Endothelial cell of umbilical vein (primary cell): ENCODE results near the gene UAP1L1. TPM values are rescaled to one million over a fixed set of nuclear protein-coding genes. Genes with fewer than 3 reads are reported as not detected.

ENCODE experiments used
- BruUV-seq: library from RNA; stranded (reverse); fragments of 400-500 nt; replicated peaks from 2 replicates; lab custom pipeline; 2021; lab: Mats Ljungman, UMichigan
- CTCF ChIA-PET: fragments of 300-600, 350-600 bp; sonication (Branson Sonifier 250); formaldehyde crosslinking; loops from one replicate; lab custom pipeline; 2021; ENCODE audit warnings: antibody characterized with exemption, inconsistent platforms; lab: Charles Lee
- POLR2A ChIA-PET: fragments of 300-600, 350-600 bp; sonication (Branson Sonifier 250); formaldehyde crosslinking; loops from one replicate; lab custom pipeline; 2021; ENCODE audit warnings: antibody characterized with exemption, inconsistent platforms; lab: Charles Lee
- DNase-seq: peaks from one replicate; pipeline ENCODE4 v3.0.0-alpha.2; 2011; ENCODE audit warnings: low read depth, low spot score
- FAIRE-seq: peaks from 2 replicates; lab custom pipeline; 2011; peaks lifted over from hg19 to GRCh38; lab: Jason Lieb, UNC
- H2AFZ ChIP-seq: 2 replicates; pipeline ENCODE4 v1.6.0; 2012; ENCODE audit warnings: low read depth, low read length, control low read depth, inconsistent platforms
- H3K27ac ChIP-seq: 2 replicates; pipeline ENCODE4 v1.5.1; 2011; ENCODE audit warnings: low read depth, mild to moderate bottlenecking, control low read depth, low read length, moderate library complexity; ENCODE audit not compliant: insufficient read depth
- H3K27me3 ChIP-seq, 2 experiments: 2 replicates each; pipeline versions ENCODE4 v1.6.0 to v1.6.1; 2011; ENCODE audit warnings: low read length in 2 of 2, mixed read lengths in 1 of 2; ENCODE audit not compliant: control insufficient read depth in 2 of 2, insufficient read depth in 2 of 2
- H3K36me3 ChIP-seq, 2 experiments: 2 replicates in 1 of 2; 3 replicates in 1 of 2; pipeline ENCODE4 v1.5.1; 2011; ENCODE audit warnings: low read length in 2 of 2, mild to moderate bottlenecking in 1 of 2, moderate library complexity in 1 of 2; ENCODE audit not compliant: control insufficient read depth in 2 of 2, insufficient read depth in 2 of 2; ENCODE audit errors: extremely low read depth in 1 of 2
- H3K4me1 ChIP-seq: 3 replicates; pipeline ENCODE4 v1.5.1; 2011; ENCODE audit warnings: mild to moderate bottlenecking, low read length; ENCODE audit not compliant: control insufficient read depth, insufficient read depth; ENCODE audit errors: extremely low read depth
- H3K4me2 ChIP-seq: 2 replicates; pipeline ENCODE4 v1.6.1; 2011; ENCODE audit warnings: low read length, control low read depth, mixed read lengths; ENCODE audit not compliant: insufficient read depth
- H3K4me3 ChIP-seq, 3 experiments: fragments of 200-600 bp in 1 of 3; sonication (generic), shearing (Covaris generic) in 1 of 3; replicated peaks in 1 of 3; 2 replicates each; pipeline ENCODE4 v1.5.1; 2011 to 2016; ENCODE audit warnings: control low read depth in 3 of 3, low read length in 3 of 3, mild to moderate bottlenecking in 2 of 3, inconsistent platforms in 1 of 3, low read depth in 1 of 3, moderate library complexity in 1 of 3; ENCODE audit not compliant: insufficient read depth in 1 of 3
- H3K79me2 ChIP-seq: 2 replicates; pipeline ENCODE4 v1.6.0; 2012; ENCODE audit warnings: low read length, inconsistent platforms; ENCODE audit not compliant: control insufficient read depth, insufficient read depth
- H3K9ac ChIP-seq: replicated peaks from 2 replicates; pipeline ENCODE3; 2011; ENCODE audit warnings: low read length, control low read depth; ENCODE audit not compliant: insufficient read depth; ENCODE audit errors: extremely low read depth
- H3K9me1 ChIP-seq: replicated peaks from 3 replicates; pipeline ENCODE4 v1.6.0; 2011; ENCODE audit warnings: mild to moderate bottlenecking, low read length; ENCODE audit not compliant: control insufficient read depth, insufficient read depth; ENCODE audit errors: extremely low read depth
- H3K9me3 ChIP-seq: replicated peaks from 2 replicates; pipeline ENCODE4 v1.5.1; 2012; ENCODE audit warnings: low read length, inconsistent platforms; ENCODE audit not compliant: control insufficient read depth, insufficient read depth
- H4K20me1 ChIP-seq: replicated peaks from 2 replicates; pipeline ENCODE3; 2011; ENCODE audit warnings: mild to moderate bottlenecking, low read length; ENCODE audit not compliant: control insufficient read depth, insufficient read depth; ENCODE audit errors: extremely low read depth
- CTCF ChIP-seq, 2 donors: IDR thresholded peaks; 1 replicate in 1 of 2; 2 replicates in 1 of 2; pipeline ENCODE4 v1.5.1; 2011; ENCODE audit warnings: low read length in 2 of 2, mild to moderate bottlenecking in 2 of 2, moderate library complexity in 2 of 2, control low read depth in 1 of 2, inconsistent platforms in 1 of 2, low read depth in 1 of 2; ENCODE audit not compliant: insufficient read depth in 1 of 2; ENCODE audit errors: extremely low read depth in 1 of 2
- EZH2 ChIP-seq: IDR thresholded peaks from 2 replicates; pipeline ENCODE4 v1.6.1; 2012; ENCODE audit warnings: borderline replicate concordance, low read depth, mild to moderate bottlenecking, moderate library complexity, low read length, inconsistent platforms; ENCODE audit not compliant: severe bottlenecking
- FOS ChIP-seq: IDR thresholded peaks from 2 replicates; pipeline ENCODE4 v1.6.1; 2011; ENCODE audit warnings: mild to moderate bottlenecking, low read length, moderate library complexity, borderline replicate concordance; ENCODE audit not compliant: insufficient read depth
- GATA2 ChIP-seq: IDR thresholded peaks from 2 replicates; pipeline ENCODE4 v1.7.0; 2011; ENCODE audit warnings: low read depth, mild to moderate bottlenecking, moderate library complexity, mixed read lengths, low read length; ENCODE audit not compliant: insufficient read length, insufficient read depth
- JUN ChIP-seq: IDR thresholded peaks from 2 replicates; pipeline ENCODE4 v1.6.1; 2011; ENCODE audit warnings: borderline replicate concordance, low read depth; ENCODE audit not compliant: insufficient read length, insufficient read depth
- MAX ChIP-seq: IDR thresholded peaks from 2 replicates; pipeline ENCODE4 v1.6.1; 2011; ENCODE audit not compliant: insufficient read depth, insufficient read length
- MYC ChIP-seq: IDR thresholded peaks from one replicate; pipeline ENCODE4 v1.6.1; 2011; ENCODE audit warnings: mild to moderate bottlenecking, low read depth, low read length
- POLR2A ChIP-seq: IDR thresholded peaks from 2 replicates; pipeline ENCODE4 v1.6.1; 2012; ENCODE audit warnings: low read depth, mild to moderate bottlenecking, control low read depth, low read length
- POLR2AphosphoS5 ChIP-seq: IDR thresholded peaks from 2 replicates; pipeline ENCODE4 v1.6.1; 2012; ENCODE audit warnings: low read depth, mild to moderate bottlenecking, control low read depth, low read length, moderate library complexity; ENCODE audit not compliant: insufficient read depth
- dilution Hi-C: fragments of 300-500 bp; cut with MboI; formaldehyde crosslinking; loops from one replicate; pipeline ENCODE4 v1.15.0; 2019; ENCODE audit warnings: low sequenced_read_pairs; ENCODE audit not compliant: extremely low pct_ligation_motif_present
- intact Hi-C: fragments of 100-400 bp; cut with micrococcal nuclease; formaldehyde crosslinking; loops from one replicate; pipeline ENCODE4 v1.10.0; 2022
- polyA plus RNA-seq, 4 experiments: library from polyadenylated mRNA; depleted of rRNA in 3 of 4; stranded (reverse) in 3 of 4; unstranded in 1 of 4; fragments of >200 nt; gene quantifications; 2 replicates each; pipeline versions ENCODE4 v1.2.1 to v1.2.3, GENCODE V29; 2011 to 2012; ENCODE audit warnings: missing spikeins in 1 of 4
- total RNA-seq: library from RNA; stranded (reverse); gene quantifications from 2 replicates; pipeline ENCODE4 v1.2.3, GENCODE V29; 2021

Gene UAP1L1
- total and polyA plus RNA-seq, 2 donors (not counting 3 experiments of a cell fraction or from before 2014, with no cell fraction given) = 26.0 to 41.7 TPM

GRCh38 chr9:137040568-137040967 is 36.7 kb upstream of the UAP1L1 start:
- Histone ChIP-seq H3K9me3 (no peaks in the 10 kb centered on the region), H3K4me1 (peaks cover 36% of the 10 kb centered on the region), H3K79me2 (peaks cover 31% of the 10 kb centered on the region), H3K9ac (no peak overlapping the region), H3K27me3 (no peaks in the 10 kb centered on the region), H3K27ac (no peak overlapping the region), H4K20me1 (no peaks in the 10 kb centered on the region), H3K4me2 (no peak overlapping the region), H3K4me3 (no peak overlapping the region), H3K36me3 (peaks cover 0 to 17% of the 10 kb centered on the region in 2 experiments), H3K9me1 (no peaks in the 10 kb centered on the region), H2AFZ (no peak overlapping the region)
- intact Hi-C loops = no loop called here
- dilution Hi-C loops = no loop called here
- no TSS peak for BruUV-seq
- DNase-seq = no peak
- TF ChIP-seq CTCF (IDR thresholded peaks at IDR 0.05; ENCODE audit: extremely low read depth in 1 of 2, insufficient read depth in 1 of 2, low read depth in 1 of 2, low read length in 2 of 2) (no peak), EZH2 (no peak), JUN (no peak), MYC (no peak)
- no peak for FAIRE-seq
- ChIA-PET CTCF (interaction anchor here (5.2 kb wide), 1 partner anchor 11 kb away, joined by 27 read pairs; no protein-coding TSS in a partner anchor), POLR2A (no interaction called here)

- peaks cover 0 to 17% of the 10 kb centered on the region in 2 experiments for H3K36me3 ChIP-seq
- intact Hi-C loops (no loop called here), dilution Hi-C loops (no loop called here)
- H3K27me3 ChIP-seq = no peaks in the 10 kb centered on the region
- no TSS peak for BruUV-seq
- no peaks in the 10 kb centered on the region for H3K9me3 ChIP-seq
- CTCF ChIA-PET = interaction anchor here (5.2 kb wide), 1 partner anchor 12 kb away, joined by 27 read pairs; no protein-coding TSS in a partner anchor
- H3K79me2 ChIP-seq = peaks cover 33% of the 10 kb centered on the region
- FAIRE-seq = peak; percentile 55
- no peak overlapping the region for H3K4me2 ChIP-seq
- POLR2A ChIA-PET = no interaction called here
- no peak for TF ChIP-seq MAX
- TF ChIP-seq FOS = no peak
- no peak for TF ChIP-seq MYC
- TF ChIP-seq EZH2 = no peak
- TF ChIP-seq POLR2A = no peak
- no peak for TF ChIP-seq POLR2AphosphoS5
- no peak for TF ChIP-seq GATA2
- TF ChIP-seq JUN = no peak
- no peak for TF ChIP-seq CTCF (IDR thresholded peaks at IDR 0.05; ENCODE audit: extremely low read depth in 1 of 2, insufficient read depth in 1 of 2, low read depth in 1 of 2, low read length in 2 of 2)
- no peaks in the 10 kb centered on the region for H3K9me1 ChIP-seq
- peaks cover 37% of the 10 kb centered on the region for H3K4me1 ChIP-seq
- no peak for DNase-seq
- H2AFZ ChIP-seq = no peak overlapping the region
- H3K27ac ChIP-seq = no peak overlapping the region
- H4K20me1 ChIP-seq = no peaks in the 10 kb centered on the region
- no peak overlapping the region for H3K4me3 ChIP-seq
- H3K9ac ChIP-seq = no peak overlapping the region
Observed at GRCh38 chr9:137041124-137041523, 36.2 kb upstream of the UAP1L1 start.
